MM.1S (cell line): ENCODE data around the gene DCST1.
A peak's percentile ranks its signal among the peaks of the same experiment; 100 is the strongest.

Experiments used
- CTCF ChIP-seq: fragments of 300-600 bp; sonication (generic); IDR thresholded peaks from 2 replicates; pipeline ENCODE4 v1.5.1; 2016; ENCODE audit warnings: antibody characterized with exemption, low read length, mixed read lengths
- EZH2 ChIP-seq: fragments of 300-600 bp; sonication (generic); optimal IDR thresholded peaks from 2 replicates; pipeline ENCODE3; 2017; ENCODE audit warnings: low read depth, mild to moderate bottlenecking, antibody characterized with exemption, low read length, mixed read lengths
- EZH2phosphoT487 ChIP-seq: fragments of 300-600 bp; sonication (generic); IDR thresholded peaks from 2 replicates; pipeline ENCODE4 v1.6.1; 2018; ENCODE audit warnings: antibody characterized with exemption, low read length

- TF ChIP-seq CTCF (peak; percentile 100), EZH2 (no peak), EZH2phosphoT487 (no peak)
These were observed 57.7 kb downstream of the DCST1 start for GRCh38 chr1:155091071-155092051.
